WI38 (cell line): Measurements from ENCODE around the gene BARHL1.

ENCODE experiments used
- H3K4me3 ChIP-seq: 2 replicates; pipeline ENCODE4 v1.5.1; 2011; ENCODE audit warnings: low read depth, mild to moderate bottlenecking, control low read depth, low read length
- CTCF ChIP-seq: IDR thresholded peaks from 2 replicates; pipeline ENCODE4 v1.5.1; 2012; ENCODE audit warnings: low read depth, mild to moderate bottlenecking, control low read depth, low read length

Gene BARHL1

GRCh38 chr9:132547976-132548730 is 34.3 kb upstream of the BARHL1 start:
- H3K4me3 ChIP-seq: no peak overlapping the region
- TF ChIP-seq CTCF: no peak

DNA sequence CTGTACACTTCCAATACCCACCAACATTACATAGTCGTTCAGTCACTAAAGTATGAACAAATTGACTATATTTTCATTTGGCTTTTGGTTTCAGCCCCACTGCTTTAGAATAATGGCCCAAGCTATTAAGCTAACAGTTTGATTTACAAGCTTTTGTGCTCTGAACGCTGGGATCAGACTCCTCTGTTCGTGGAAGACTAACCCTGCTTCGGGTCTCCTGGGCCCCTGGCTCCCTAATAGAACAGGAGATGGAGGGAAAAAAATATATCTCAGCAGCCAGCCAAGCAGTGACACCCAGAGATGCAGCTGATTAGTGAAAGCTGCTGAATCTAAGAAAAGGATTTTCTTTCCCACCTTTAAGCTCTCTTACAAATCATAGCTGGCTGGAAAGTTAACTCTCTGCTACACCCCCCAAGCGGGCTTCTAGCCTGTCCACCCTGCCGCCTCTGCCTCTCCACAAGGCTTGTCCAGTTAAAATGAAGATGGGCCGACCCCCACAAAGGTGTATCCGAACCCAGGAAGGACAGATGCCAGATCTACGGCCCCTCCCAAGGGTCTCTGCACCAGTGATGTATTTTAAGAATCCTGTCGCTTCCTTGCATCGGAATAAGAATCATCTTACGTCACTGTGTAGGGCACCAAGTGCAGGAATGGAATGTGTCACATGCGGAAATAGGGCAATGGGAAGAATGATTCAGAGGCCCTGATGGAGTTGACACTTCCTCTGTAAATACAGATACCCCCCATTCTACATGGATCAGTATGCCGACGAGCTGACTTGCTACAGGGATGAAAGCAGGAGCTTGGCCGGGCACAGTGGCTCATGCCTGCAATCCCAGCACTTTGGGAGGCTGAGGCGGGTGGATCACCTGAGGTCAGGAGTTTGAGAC is 33.4 kb upstream of the BARHL1 start:
- H3K4me3 ChIP-seq: no peak overlapping the region

GRCh38 chr9:132551556-132551955 is 30.9 kb upstream of the BARHL1 start:
- TF ChIP-seq CTCF: no peak

More for the DNA sequence above, 33.4 kb upstream of the BARHL1 start:
- no peak for TF ChIP-seq CTCF

GRCh38 chr9:132552041-132552440 is 30.4 kb upstream of the BARHL1 start:
- no peak overlapping the region for H3K4me3 ChIP-seq
- no peak for TF ChIP-seq CTCF

More at GRCh38 chr9:132551556-132551955, 30.9 kb upstream of the BARHL1 start:
- H3K4me3 ChIP-seq: no peak overlapping the region

GRCh38 chr9:132554755-132555154 is 27.7 kb upstream of the BARHL1 start:
- no peak overlapping the region for H3K4me3 ChIP-seq
- TF ChIP-seq CTCF: no peak

DNA sequence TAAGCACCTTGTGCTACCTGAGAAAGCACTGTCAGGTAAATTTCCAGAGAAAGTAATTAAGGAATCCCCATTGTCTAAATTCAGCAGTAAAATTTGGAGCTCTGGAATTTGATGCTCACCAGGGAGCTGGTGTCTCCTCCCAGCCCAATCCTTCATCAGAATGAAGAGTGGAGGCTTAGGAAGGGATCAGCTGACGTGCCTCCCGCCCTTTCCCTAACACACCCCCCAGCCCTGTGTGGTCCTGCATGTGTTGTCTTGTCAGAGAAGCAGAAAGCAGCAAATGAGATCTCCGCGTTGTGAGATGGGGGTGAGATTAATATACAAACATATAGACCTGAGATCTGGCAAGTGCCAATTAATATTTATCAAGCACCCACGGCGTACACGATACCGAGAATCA is 26.9 kb upstream of the BARHL1 start:
- H3K4me3 ChIP-seq: no peak overlapping the region
- no peak for TF ChIP-seq CTCF

DNA sequence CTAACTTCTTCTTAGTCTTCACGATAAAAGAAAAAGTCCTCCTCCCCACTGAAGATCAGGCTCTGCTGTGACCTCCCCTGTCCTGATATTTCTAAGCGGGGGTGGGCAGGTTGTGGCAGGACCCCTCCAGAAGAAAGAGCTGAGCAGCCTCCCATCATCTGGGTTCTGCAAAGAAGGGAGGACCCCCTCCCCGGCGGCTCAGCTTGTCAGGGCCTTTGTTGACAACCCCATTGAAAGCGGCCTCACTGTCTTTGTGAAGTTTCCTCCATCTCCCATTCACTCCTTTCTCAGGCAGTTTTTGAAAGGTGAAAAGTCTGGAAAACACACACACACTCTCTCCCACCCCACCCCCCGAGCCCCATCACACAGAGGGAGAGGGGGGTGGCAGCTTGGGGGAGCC is 26.2 kb upstream of the BARHL1 start:
- H3K4me3 ChIP-seq: no peak overlapping the region
- TF ChIP-seq CTCF: no peak
